GM06990 (cell line): ENCODE data around the gene ZBED5.

Experiments used
- DNase-seq: peaks from one replicate; pipeline ENCODE4 v3.0.0-alpha.2; 2011; ENCODE audit not compliant: insufficient read length; ENCODE audit errors: extremely low read depth
- H3K27me3 ChIP-seq: replicated peaks from 2 replicates; pipeline ENCODE4 v1.6.0; 2011; ENCODE audit warnings: low read length; ENCODE audit not compliant: control insufficient read depth, insufficient read depth
- H3K36me3 ChIP-seq: 2 replicates; pipeline ENCODE4 v1.5.1; 2011; ENCODE audit warnings: low read length; ENCODE audit not compliant: control insufficient read depth, insufficient read depth
- H3K4me3 ChIP-seq: replicated peaks from 2 replicates; pipeline ENCODE4 v1.5.1; 2011; ENCODE audit warnings: low read depth, mild to moderate bottlenecking, control low read depth, low read length
- TF ChIP-seq, protein P1 (sequence below): IDR thresholded peaks from 2 replicates; pipeline ENCODE4 v1.5.1; 2011; ENCODE audit warnings: low read length, control low read depth, mild to moderate bottlenecking, inconsistent platforms; ENCODE audit not compliant: insufficient read depth, poor library complexity, severe bottlenecking

Gene ZBED5

GRCh38 chr11:10898763-10899025, 40.8 kb upstream of the ZBED5 start:
- Histone ChIP-seq H3K27me3 (no peaks in the 10 kb centered on the region), H3K4me3 (no peak overlapping the region), H3K36me3 (no peaks in the 10 kb centered on the region)
- TF ChIP-seq, protein P1, sequence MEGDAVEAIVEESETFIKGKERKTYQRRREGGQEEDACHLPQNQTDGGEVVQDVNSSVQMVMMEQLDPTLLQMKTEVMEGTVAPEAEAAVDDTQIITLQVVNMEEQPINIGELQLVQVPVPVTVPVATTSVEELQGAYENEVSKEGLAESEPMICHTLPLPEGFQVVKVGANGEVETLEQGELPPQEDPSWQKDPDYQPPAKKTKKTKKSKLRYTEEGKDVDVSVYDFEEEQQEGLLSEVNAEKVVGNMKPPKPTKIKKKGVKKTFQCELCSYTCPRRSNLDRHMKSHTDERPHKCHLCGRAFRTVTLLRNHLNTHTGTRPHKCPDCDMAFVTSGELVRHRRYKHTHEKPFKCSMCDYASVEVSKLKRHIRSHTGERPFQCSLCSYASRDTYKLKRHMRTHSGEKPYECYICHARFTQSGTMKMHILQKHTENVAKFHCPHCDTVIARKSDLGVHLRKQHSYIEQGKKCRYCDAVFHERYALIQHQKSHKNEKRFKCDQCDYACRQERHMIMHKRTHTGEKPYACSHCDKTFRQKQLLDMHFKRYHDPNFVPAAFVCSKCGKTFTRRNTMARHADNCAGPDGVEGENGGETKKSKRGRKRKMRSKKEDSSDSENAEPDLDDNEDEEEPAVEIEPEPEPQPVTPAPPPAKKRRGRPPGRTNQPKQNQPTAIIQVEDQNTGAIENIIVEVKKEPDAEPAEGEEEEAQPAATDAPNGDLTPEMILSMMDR, result no peak
- DNase-seq, result no peak

DNA sequence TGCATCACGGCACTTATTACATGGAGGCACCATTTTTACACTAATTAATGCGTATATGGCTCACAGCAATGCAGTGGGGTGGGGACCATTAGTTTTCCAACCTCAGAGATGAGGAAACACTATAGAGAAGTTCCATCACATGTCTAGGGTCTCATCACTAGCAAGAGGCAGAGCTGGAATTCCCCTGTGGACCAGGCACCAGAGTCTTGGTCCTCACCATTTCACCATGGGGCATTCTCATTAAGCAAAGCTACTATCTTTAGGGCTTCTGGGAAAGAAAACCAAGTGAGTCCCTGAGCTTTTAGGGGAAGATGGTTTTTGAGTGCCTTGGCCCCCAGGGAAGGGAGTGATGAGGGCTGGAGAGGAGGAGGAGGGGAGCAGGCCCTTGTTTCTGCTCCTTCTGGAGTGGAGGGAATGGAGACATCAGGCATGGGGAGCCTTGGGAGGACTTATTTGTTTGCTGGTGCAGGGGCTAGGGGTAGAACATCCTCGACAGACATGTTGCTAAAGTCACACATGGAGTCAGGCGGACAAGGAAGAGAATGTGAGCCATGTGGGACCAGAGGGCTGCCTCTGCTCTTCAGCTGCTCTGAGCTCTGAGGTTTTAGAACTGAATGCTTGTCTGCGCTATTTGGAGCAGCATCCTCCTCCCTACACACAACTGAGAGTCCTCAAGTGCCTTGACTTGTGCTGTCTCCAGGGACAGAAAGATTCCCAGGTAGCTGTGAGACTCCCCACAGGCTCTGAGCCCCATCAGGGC, 40.3 kb upstream of the ZBED5 start:
- H3K4me3 ChIP-seq, result no peak overlapping the region
- H3K27me3 ChIP-seq, result no peaks in the 10 kb centered on the region
- no peak for DNase-seq
- TF ChIP-seq, protein P1, result no peak
- no peaks in the 10 kb centered on the region for H3K36me3 ChIP-seq

- Histone ChIP-seq H3K4me3 (no peak overlapping the region), H3K36me3 (no peaks in the 10 kb centered on the region), H3K27me3 (no peaks in the 10 kb centered on the region)
- TF ChIP-seq, protein P1, result no peak
- no peak for DNase-seq
These were observed 39.3 kb upstream of the ZBED5 start for GRCh38 chr11:10897150-10897549.

DNA sequence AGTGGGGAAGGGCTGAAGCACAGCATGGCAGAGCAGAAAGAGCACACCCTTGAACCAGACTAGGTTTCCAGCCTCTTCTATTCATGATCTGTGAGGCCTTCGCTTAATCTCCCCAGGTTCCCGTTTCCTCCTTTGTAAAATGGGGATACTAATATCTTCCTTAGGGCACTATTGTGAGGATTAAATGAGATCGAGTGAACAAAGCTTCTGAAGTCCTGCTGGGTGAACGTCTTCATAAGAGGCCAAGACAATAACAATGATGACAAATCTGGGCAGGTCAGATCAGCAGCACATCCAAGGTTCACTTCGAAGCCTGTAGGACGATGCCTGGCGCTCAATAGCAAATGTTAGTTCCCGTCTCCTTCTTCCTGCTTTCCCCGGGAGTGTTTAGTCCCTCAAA, 38.6 kb upstream of the ZBED5 start:
- TF ChIP-seq, protein P1, result no peak
- no peak for DNase-seq
- no peak overlapping the region for H3K4me3 ChIP-seq
- H3K36me3 ChIP-seq, result no peaks in the 10 kb centered on the region
- H3K27me3 ChIP-seq, result no peaks in the 10 kb centered on the region

DNA sequence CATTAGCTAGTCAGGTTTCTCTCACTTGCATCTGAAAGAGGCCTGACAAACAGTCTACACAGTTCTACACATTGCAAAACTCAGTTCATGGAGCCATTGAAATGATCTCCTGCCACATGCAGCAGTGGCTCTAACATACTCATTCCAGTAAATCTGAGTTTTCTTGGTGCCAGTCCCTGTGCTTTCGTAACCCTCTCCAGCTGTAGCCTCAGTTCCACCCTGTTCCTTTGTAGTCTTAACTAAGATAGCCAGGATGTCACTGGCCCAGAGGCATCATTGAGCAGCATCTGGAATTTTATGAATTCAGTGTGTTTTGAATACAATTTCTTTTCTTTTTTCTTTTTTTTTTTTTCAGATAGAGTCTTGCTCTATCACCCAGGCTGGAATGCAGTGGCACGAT, 37.4 kb upstream of the ZBED5 start:
- TF ChIP-seq, protein P1, result no peak
- no peak overlapping the region for H3K4me3 ChIP-seq
- H3K36me3 ChIP-seq, result no peaks in the 10 kb centered on the region
- no peaks in the 10 kb centered on the region for H3K27me3 ChIP-seq
- DNase-seq, result no peak

DNA sequence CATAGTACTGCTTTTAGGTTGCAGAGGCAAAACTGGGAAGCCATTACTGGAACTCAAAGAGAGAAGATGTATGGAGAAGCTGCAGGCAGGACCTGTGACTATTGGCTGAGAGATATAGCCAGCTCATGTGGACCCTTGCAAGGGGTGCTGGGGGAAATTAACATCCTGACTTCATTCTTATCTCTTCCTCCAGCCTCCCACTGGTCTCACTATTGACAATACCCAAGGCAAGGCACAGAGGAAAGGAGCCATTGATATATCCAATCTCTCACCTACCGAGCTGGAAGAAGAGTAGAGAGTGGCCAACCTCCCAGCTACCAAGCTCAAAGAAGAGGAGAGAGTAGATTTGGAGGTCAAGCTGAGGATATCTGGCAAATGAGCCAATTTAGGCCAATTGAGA, 36.8 kb upstream of the ZBED5 start:
- TF ChIP-seq, protein P1, result no peak
- Histone ChIP-seq H3K36me3 (no peaks in the 10 kb centered on the region), H3K27me3 (no peaks in the 10 kb centered on the region), H3K4me3 (no peak overlapping the region)
- DNase-seq, result no peak
